ENCODE results near the gene MASP2. TPM values are rescaled to one million over a fixed set of nuclear protein-coding genes. Genes with fewer than 3 reads are reported as not detected.

Gene MASP2
- total and polyA plus RNA-seq, 2 of the 8 experiments (the other 6 are each of a cell fraction or from before 2014, with no cell fraction given): 0.54 to 1.2 TPM

- TF ChIP-seq, protein P1, sequence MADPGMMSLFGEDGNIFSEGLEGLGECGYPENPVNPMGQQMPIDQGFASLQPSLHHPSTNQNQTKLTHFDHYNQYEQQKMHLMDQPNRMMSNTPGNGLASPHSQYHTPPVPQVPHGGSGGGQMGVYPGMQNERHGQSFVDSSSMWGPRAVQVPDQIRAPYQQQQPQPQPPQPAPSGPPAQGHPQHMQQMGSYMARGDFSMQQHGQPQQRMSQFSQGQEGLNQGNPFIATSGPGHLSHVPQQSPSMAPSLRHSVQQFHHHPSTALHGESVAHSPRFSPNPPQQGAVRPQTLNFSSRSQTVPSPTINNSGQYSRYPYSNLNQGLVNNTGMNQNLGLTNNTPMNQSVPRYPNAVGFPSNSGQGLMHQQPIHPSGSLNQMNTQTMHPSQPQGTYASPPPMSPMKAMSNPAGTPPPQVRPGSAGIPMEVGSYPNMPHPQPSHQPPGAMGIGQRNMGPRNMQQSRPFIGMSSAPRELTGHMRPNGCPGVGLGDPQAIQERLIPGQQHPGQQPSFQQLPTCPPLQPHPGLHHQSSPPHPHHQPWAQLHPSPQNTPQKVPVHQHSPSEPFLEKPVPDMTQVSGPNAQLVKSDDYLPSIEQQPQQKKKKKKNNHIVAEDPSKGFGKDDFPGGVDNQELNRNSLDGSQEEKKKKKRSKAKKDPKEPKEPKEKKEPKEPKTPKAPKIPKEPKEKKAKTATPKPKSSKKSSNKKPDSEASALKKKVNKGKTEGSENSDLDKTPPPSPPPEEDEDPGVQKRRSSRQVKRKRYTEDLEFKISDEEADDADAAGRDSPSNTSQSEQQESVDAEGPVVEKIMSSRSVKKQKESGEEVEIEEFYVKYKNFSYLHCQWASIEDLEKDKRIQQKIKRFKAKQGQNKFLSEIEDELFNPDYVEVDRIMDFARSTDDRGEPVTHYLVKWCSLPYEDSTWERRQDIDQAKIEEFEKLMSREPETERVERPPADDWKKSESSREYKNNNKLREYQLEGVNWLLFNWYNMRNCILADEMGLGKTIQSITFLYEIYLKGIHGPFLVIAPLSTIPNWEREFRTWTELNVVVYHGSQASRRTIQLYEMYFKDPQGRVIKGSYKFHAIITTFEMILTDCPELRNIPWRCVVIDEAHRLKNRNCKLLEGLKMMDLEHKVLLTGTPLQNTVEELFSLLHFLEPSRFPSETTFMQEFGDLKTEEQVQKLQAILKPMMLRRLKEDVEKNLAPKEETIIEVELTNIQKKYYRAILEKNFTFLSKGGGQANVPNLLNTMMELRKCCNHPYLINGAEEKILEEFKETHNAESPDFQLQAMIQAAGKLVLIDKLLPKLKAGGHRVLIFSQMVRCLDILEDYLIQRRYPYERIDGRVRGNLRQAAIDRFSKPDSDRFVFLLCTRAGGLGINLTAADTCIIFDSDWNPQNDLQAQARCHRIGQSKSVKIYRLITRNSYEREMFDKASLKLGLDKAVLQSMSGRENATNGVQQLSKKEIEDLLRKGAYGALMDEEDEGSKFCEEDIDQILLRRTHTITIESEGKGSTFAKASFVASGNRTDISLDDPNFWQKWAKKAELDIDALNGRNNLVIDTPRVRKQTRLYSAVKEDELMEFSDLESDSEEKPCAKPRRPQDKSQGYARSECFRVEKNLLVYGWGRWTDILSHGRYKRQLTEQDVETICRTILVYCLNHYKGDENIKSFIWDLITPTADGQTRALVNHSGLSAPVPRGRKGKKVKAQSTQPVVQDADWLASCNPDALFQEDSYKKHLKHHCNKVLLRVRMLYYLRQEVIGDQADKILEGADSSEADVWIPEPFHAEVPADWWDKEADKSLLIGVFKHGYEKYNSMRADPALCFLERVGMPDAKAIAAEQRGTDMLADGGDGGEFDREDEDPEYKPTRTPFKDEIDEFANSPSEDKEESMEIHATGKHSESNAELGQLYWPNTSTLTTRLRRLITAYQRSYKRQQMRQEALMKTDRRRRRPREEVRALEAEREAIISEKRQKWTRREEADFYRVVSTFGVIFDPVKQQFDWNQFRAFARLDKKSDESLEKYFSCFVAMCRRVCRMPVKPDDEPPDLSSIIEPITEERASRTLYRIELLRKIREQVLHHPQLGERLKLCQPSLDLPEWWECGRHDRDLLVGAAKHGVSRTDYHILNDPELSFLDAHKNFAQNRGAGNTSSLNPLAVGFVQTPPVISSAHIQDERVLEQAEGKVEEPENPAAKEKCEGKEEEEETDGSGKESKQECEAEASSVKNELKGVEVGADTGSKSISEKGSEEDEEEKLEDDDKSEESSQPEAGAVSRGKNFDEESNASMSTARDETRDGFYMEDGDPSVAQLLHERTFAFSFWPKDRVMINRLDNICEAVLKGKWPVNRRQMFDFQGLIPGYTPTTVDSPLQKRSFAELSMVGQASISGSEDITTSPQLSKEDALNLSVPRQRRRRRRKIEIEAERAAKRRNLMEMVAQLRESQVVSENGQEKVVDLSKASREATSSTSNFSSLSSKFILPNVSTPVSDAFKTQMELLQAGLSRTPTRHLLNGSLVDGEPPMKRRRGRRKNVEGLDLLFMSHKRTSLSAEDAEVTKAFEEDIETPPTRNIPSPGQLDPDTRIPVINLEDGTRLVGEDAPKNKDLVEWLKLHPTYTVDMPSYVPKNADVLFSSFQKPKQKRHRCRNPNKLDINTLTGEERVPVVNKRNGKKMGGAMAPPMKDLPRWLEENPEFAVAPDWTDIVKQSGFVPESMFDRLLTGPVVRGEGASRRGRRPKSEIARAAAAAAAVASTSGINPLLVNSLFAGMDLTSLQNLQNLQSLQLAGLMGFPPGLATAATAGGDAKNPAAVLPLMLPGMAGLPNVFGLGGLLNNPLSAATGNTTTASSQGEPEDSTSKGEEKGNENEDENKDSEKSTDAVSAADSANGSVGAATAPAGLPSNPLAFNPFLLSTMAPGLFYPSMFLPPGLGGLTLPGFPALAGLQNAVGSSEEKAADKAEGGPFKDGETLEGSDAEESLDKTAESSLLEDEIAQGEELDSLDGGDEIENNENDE (IDR thresholded peaks at IDR 0.05; ENCODE audit: insufficient replicate concordance, low read length): no peak
- no peak for TF ChIP-seq TAF1 (IDR thresholded peaks at IDR 0.05; ENCODE audit: low read depth, low read length)
Measured at GRCh38 chr1:11046270-11046566, 821 bp downstream of the MASP2 start (continued).
